Activated CD4-positive, alpha-beta T cell treated with anti-CD3 and anti-CD28 coated beads for 48 hours (primary cell): ENCODE data around the gene CIAO3.
"Not testable (repeated sequence)": the region's sequence is repeated elsewhere in the genome, so short reads cannot be mapped to it uniquely, and the experiment has no call there.

ENCODE experiments used
- DNase-seq: peaks from one replicate; pipeline ENCODE4 v3.0.0-alpha.2; 2020

Gene CIAO3

DNA sequence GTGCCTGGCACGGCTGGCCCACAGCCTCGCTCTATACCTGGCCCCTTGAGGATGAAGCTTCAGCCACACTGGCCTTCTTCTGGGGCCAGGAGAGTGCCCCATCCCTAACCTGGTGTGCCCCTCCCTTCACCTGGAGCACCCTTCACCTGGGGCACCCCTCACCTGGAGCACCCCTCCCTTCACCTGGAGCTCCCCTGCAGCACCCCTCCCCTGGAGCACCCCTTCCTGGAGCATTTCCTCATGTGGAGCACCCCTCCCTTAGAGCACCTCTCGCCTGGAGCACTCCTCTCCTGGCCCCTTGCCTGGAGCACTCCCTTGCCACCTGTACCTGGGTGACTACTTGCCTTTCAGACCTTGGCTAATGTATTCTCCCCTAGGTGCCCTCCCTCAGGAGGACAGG is 32.8 kb downstream of the CIAO3 start:
- no peak for DNase-seq

DNA sequence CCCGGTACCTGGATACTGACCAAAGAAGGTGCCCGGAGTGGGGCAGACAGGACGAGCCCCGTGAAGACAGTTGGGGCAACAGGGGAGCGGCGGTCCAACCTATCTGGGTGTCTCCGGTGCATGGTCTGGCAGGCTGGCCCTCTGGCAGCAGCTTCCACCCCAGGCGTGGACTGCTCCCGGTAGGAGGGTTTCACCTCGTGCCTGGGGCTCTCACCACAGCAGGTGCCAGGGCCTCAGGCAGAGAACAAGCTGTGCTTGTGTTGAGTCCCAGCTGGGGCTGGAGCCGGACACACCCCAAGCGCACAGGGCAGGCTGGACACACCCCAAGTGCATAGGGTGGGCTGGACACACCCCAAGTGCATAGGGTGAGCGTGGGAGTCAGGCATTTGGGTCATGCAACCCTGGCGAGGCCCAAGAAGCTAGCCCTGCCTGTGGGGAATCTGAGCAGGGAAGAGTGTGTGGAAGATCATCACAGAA is 33.7 kb downstream of the CIAO3 start:
- DNase-seq = no peak

DNA sequence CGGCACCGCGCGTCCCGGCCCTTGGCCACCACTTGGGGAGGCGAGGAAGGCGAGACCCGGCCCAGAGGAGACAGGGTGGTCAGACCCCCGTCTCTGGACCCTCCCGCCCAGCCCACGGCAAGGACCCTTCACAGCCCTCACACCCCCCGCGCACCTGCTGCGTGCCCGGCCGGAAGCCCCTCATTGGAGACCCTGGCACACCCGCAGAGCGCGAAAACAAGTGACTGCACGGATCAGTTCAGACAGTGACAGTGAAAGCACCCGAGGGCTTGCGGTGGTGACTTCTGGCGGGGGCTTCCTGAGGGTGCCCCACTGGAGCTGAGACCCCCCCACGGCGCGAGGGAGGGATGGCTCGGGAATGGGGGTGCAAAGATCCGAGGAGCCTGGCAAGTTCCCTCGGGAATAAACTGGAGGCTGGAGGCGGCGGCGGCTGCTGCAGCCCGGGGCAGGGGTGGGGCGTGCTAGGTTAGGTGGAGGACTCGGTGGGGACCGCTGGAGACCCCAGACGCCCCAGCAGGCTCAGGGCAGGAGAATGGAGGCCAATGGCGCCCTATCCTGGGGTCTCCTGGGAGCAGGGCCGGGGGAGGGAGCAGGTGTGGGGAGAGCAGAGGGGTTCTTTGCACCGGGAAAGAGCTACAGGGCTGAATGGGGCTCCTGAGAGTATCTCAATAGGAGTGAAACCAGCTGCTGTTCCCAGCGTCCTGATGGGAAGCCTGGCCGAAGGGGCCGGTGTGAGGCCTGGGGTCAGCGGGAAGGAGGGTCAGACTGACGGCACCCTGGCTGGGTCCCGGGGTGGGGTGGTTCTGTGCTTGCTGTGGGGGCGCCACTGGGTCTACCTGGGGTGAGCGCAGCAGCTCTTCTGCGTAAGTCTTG is 34.4 kb downstream of the CIAO3 start:
- no peak for DNase-seq

DNA sequence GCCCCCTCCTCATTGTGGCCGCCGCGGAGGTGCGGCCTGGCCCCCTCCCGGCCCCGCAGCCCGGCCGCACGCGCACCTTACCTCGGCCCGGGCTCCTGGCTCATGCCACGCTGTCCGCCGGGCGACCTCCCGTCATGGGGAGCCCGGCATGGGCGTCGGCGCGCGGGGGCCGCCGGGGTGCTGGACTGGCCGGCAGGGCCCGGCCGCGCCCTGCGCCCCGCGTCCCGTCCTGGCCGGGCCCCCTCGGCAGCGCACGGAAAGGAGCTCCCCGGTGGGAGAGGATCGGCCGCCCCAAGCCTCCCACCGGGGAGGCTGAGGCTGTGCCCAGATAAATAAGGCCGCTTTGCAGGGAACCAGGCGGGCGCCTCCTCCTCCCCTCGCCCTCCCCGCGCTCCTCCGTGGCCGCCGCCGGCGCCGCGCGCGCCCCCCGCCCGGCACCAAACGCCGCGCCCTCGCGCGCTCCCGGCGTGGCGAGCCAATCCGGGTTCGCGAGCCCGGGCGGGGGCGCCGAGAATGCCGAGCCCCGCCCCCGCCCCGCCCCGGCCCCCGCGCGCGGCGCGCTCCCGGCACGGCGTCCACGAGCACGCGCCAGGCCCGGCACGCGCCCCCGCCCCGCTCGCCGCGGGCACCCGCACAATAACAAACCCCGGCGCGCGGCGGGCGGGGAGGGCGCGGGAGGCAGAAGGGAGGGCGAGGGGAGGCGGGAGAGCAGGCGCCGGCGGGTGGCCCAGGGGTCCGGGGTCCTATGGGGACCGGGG is 35.2 kb downstream of the CIAO3 start, which contains the start of gene FBXL16:
FBXL16 (minus strand) TSS at position 371 of the 758 bp plus-strand sequence. CDS start 8,396 bp downstream, outside the sequence.
- no peak for DNase-seq

DNA sequence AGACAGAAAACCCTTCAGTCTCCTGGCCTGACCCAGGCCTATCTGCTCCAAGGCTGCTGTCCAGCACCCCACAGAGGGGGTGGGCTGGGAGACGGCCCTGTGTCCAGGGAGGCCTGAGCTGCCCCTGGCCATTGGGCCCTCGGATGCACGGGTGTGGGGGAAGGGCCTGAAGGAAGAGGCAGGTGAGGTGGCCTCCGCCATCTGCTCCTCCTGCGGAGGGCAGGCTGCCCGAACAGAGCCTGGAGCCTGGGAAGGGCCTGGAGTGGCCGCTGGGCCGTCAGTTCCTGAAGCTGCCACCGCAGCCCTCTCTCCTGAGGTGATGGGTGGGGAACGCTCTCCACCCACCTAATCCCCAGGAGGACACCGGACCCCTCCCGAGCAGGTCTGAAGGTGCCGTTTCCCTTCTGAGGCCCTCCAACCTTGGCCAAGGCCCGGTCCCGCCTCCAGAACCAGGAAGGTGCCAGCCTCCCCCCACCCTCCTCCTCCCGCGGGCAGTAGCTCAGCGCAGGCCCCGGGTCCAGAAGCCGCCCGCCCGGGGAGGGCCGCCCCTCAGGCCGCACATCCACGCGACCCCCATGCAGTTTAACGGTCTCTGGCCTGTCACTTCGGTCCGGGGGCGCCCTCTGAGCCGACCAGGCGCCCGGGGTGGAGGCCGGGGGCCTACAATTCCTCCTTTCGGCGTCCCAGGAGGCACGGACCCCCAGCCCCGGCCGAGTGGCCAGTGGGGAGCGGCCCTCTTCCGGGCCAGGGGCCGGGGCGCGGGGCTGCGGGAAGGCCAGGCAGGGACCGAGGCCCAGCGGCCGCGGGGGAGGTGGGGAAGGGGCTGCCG is 36.0 kb downstream of the CIAO3 start:
- no peak for DNase-seq

DNA sequence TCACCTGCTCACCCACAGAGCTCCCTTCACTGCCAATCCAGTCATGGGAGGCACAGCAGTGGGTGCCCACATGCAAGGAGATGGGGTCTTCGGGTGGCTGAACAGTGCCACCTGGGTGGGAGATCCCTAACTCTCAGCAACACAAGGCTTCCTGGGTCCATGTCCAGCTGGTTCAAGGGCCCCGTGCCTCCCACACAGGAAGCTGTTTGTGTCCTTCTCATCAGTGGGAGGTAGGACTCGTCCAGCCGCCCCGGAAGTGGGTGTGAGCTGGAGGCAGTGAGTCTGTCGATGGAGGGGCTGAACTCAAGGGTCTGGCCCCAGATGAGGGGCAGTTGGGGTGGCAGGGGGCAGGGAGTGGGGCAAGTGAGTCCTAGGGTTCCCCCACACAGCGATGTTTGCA is 36.8 kb downstream of the CIAO3 start:
- DNase-seq = no peak

DNA sequence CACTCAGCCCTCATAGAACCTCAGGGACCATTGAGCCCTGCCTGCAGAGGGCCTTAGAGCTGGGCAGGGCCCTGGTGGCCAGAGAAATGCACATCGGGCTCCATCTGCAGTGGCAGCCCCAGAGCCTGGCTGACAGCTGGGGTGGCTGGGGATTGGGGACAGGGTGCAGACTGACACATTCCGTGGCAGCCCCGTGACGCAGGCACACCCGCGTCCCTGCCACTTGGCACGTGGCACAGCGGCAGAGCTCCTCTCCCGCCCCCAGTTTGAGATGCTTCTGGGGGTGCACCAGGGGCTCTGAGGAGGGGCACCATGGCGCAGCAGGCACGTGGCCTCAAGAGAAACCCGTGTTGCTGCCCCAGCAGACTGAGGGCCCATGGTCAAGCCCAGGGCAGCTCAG is 37.4 kb downstream of the CIAO3 start:
- no peak for DNase-seq

DNA sequence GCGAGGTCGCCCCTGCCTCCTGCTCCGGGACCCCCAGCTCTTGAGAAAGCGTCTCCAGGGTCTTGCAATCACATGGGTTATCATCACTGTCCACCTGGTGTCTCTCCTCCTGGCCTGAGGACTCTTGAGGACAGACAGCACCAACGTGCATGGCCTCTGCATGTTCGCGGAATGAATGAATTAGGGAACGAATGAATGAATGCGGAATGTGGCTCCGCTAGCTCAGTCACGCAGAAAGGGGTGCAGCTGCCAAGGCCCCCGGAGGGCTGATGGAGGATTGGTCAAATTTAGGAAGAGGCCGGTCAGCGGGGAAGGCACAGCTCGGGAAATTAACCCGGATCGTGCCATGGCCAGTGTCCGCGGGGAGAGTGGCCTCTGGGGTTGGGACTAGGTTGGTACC is 38.5 kb downstream of the CIAO3 start:
- DNase-seq = no peak

DNA sequence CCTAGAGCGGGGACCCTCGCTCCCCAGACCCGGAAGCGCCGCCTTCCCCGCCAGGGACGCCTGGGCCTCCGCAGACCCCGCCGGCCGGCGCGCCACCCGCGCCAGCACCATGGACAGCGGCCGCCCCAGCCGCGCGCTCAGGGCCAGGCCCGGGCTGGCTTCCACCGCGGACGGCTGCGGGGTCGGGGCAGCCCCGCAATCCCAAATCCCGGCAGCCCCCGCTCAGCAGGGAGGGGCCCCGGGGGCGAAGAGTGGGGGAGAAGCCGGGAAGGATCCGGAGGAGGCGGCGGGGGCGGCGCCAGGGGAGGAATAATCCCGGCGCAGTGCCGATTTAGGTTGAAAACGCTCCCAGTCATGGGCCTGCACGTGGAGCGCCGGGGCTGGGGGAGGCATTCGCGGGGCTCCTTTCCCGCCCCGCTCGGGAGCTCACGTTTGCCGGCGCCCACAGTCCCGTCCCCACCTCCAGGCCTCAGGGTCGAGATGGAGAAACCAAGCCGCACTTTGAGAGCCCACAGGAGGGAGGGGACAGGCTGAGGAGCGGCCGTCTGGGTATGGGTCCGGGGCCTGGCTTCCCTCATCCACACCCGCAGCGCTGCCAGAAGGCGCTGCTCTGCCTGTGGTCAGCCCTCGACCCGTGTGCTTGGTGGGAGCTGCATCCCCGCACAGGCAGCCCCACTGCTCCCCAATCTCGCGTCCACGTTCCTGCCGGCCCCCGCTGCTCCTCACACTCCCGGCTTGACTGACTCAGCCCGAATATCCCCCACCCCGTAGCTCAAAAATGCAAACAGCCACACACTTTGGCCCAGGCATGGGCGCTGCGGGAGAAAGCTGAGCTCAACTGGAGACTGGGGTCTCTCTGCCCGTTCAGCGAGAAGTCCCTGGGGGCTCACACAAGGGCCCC is 39.9 kb downstream of the CIAO3 start:
- DNase-seq = no peak

DNA sequence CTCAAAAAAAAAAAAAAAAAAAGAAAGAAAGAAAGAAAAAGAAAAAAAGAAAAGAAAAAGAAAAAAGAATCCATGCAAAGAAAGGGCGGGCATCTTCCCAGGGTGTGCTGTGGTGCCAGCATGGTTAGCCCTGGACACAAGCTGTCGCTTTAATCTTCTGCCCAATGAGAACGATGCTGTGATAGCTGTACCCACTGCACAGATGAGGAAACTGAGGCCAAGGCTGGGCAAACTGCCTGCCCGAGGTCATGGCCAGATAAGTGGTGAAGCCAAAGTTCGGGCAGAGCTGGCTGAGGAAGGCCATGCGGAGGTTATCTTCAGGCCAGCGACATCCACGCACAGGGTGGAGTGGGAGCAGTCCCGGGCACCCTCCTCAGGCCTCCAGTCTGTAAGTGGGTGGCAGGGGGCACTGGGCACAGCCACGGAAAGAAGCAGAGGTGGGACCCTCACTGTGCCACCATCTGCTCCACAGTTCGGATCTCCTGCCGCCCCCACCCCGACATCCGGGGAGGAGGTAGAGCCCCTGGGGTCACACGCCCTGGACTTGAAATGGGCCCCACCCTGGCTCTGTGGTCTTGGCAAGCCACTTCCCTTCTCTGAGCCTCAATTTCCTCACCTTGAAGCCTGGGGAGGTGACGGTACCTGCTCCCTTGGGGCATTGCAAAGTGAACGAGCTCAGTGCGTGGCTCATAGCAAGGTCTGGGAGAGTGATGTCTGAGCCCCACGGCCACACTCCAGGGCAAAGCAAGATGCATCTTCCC is 41.7 kb downstream of the CIAO3 start:
- no peak for DNase-seq

DNA sequence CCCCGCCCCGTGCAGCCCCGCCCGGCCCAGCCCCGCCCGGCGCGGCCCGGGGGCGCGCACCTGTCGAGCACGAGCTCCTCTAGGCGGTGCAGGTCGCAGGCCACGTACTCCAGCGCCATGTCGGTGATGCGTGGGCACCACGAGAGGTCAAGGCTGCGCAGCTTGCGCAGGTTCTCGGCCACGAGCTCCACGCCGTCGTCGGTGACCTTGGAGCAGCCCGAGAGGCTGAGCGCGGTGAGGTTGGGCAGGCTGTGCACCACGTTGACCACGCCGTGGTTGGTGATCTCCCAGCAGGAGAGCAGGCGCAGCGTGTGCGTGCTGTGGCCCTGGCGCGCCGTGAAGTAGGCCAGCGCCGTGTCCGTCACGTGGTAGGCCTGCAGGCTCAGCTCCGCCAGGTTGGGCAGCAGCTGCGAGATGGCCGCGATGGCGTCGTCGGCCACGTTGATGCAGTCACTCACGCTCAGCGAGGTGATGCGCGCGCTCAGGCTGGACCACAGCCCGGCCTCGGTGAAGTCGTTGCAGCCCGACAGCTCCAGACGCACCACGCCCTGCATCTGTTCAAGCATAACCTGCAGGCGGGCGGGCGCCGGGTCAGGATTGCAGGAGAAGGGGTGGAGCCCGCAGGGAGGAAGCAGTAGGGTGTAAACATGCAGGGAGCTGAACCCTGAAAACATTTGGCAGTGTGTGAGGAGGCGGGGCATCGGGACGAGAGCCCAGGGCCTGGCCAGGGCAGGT is 45.3 kb downstream of the CIAO3 start:
- DNase-seq = peak; percentile 79

DNA sequence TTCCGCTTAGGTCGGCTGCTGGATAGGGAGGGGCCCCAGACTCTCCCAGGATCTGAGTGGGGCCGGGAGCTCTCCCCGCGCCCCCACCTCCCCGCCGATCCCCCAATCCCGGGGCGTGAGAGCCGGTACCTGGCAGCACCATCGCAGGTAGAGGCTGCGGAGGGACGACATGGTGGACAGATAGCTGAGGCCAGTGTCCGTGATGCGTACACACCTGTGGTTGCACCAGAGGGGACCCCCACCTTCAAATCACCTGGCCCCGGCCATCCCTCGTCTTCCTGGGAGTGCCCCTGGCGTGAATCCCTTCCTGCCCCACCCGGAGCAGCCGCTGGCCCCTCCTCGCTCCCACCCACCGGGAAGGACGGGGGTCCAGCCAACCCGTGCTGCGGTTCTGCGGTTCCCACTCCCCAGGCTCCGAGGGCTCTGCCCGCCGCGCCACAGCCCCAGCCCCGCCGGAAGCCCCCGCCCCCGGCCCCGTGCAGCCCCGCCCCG is 45.9 kb downstream of the CIAO3 start:
- DNase-seq = no peak

DNA sequence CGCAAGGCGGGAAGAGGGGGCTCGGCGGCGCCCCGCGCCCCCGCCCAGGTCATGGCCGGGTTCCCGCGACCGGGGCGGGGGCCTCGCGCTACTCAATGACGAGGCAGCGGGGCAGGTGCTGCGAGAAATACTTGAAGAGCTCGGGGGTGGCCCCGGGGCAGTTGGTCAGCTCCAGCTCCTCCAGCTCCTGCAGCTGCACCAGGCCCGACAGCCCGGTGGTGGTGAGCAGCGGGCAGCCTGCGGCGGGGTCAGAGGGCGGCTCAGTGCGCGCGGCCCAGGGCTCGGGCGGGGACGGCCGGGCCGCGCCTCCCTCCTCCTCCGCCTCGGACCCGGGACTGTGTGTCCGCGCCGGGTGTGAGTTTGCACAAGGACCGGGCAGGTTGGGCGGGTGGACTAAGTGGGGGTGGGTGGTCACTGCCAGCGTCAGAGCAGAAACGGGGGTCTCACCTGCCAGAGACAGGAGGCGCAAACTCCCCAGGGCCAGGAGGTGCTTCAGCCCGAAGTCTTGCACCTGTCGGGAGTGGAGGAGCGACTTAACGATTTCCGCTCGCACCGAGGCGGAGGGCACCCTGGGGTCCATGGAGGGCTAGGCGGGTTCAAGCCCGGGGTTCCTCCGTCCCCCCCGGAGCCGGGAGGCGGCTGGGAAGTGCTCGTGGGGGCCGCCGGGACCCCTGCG is 46.5 kb downstream of the CIAO3 start:
- no peak for DNase-seq

DNA sequence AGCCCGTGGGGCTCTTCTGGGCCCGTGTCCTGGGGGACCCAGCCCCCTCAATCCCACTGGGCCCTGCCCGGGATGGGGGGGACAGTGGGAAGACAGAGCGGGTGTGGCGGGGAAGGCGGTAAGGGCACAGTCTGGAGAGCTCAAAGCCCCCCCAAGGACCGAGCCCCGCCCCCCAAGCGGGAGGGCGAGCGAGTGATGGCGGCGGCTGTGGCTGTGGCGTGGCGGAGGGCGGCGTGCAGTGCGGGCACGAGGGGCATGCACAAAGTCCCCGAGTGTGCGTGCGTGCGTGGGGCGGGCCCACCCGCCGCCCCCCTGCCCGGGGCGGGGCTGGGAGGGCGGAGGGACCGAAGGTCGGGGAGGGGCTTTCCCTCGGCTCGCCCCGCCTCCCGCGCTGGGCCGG is 47.0 kb downstream of the CIAO3 start:
- no peak for DNase-seq

DNA sequence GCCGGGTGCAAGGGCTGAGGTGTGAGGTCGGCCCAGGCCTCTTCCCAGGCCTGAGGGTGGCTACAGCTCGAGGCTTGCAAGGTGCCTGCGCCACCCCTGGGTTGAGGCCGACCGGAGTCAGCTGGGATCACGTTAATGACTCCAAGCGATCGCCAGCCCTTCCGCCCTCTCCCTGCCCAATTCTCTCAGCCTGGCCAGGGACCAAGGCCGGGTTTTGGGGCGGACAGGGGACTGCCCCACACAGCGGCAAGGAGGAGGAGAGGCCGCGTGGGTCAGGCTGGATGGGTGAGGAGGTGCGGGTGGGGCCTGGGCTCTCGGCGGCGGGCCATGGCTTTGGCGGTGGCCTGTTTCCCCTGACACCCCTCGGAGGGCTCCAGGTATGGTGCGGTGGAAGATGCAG is 47.4 kb downstream of the CIAO3 start:
- DNase-seq = no peak

DNA sequence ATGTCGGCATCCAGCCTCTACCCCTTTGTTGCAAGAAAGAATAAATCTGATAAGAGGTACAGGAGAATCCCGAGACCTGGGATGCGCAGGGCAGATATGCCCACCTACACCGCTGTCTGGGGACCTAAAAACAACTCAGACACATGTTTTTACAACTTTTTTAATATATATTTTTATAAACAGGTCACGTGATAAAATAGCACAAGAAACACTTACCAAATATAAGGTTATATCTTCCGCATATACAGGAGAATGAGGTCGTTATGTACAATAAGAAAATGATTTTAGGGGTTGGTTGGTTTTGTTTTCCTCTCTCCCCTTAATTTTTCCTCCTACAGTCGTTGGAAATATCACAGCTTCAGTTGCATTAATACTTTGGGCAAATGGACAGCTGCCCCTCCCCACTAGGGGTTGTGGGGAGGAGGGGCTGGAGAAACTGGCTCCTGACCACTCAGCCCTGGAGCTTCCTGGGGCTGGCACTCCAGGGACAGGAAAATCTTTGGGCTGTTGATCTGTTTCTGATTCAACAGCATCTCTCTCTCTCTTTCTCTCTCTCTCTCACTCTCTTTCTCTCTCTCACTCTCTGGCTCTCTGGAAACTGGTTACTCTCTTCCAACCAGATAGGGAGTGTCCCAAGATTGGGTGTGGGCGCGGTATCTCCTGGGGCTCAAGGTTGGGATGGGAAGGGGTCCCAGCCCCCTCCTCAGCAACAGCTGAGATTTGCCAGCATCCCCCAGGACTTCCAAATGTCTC is 48.3 kb downstream of the CIAO3 start:
- no peak for DNase-seq

DNA sequence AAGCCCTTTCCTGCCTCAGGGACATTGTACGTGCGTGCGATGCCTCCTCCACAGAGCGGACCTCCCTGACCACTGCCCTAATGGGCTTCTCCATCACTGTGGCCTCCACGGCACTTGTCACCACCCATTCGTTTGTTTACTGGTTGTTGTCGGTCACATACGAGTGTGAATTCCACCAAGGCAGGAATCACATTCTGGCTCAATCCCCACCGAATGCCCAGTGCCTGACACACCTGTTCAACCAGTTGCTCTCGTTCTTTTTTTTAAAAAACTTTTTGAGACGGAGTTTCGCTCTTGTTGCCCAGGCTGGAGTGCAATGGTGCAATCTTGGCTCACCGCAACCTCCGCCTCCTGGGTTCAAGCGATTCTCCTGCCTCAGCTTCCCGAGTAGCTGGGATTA is 49.6 kb downstream of the CIAO3 start:
- DNase-seq = not testable (repeated sequence)

DNA sequence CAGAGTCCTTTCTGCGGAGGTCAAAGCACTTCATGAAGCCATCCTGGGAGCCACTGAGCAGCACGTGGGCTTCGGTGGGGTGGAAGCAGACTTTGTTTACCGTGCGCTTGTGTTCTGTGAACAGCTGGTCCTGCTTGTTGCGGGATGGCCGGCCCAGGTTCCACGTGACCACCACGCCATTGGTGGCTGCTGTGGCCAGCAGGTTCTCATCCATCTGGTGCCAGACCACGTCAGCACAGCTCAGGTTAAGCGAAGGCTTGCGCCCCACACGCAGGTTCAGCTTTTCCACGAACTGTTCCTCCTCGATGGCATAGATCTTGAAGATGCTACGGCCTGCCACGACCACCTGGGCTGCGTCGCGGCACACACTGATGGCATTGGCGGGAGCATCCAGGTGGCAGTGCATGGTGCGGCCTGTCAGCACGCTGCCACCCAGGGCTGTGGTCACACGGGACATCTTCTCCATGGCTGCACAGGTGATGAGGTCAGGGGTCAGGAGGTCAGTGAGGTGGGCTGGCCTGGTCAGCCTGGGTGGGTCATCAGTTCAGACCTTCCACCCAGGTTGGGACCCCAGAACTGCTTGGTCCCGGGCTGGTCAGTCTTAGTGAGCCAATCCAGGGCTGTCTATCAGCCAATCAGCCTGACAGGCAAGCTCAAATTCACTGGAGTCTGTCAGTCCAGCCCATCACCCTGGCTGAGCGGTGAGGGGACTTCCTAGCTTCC is 51.5 kb downstream of the CIAO3 start:
- no peak for DNase-seq
